Activated CD4-positive, alpha-beta T cell treated with anti-CD3 and anti-CD28 coated beads, Interleukin-2, Interleukin-6, amounts not matched to agents 100 ng/mL and 50 ng/mL, durations not matched to agents 16 hours and 8 hours (primary cell): ENCODE measurements around the gene INSYN2B.
"Not testable (repeated sequence)": the region's sequence is repeated elsewhere in the genome, so short reads cannot be mapped to it uniquely, and the experiment has no call there.

ENCODE experiments used
- DNase-seq: peaks from one replicate; pipeline ENCODE4 v3.0.0-alpha.2; 2020

Gene INSYN2B

DNA sequence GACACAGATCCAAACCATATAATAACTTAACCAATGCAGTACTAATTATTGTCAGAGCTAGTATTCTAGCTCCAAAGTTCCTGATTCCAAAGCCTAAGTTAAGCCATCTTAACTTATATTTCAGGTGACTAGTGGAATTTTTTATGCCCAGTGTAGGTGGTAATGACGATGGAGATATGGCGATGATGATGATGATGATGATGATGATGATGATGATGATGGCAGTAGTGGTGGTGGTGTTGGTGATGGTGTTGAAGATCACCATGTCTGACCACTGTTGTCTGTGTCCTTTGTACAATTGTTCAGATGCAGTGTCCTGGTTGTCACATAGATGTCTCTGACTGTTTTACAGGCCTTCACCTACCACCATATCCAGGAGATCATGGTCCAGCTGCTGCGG lies 139.9 kb downstream of the INSYN2B start:
- DNase-seq, result no peak

GRCh38 chr5:169838688-169839087 lies 141.6 kb downstream of the INSYN2B start:
- peak; percentile 59 for DNase-seq

GRCh38 chr5:169837686-169838085 lies 142.6 kb downstream of the INSYN2B start:
- no peak for DNase-seq

GRCh38 chr5:169836835-169837536 lies 143.3 kb downstream of the INSYN2B start:
- no peak for DNase-seq

DNA sequence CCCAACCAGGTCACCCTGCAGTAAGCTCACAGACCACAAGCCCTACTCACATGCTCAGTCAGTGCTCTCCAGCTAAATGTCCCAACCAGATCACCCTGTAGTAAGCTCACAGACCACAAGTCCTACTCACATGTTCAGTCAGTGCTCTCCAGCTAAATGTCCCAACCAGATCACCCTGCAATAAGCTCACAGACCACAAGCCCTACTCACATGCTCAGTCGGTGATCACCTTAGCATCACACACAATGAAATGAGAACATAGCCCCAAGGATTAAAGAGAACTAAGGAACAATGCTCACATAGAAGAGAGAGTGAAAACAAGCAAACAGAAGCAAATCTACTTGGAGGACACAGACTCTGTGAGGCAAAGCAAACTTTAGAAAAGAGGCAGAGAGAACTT lies 145.8 kb downstream of the INSYN2B start:
- DNase-seq, result not testable (repeated sequence)

GRCh38 chr5:169833681-169834292 lies 146.5 kb downstream of the INSYN2B start:
- peak; percentile 29 for DNase-seq

- DNase-seq, result no peak
Observed at GRCh38 chr5:169832845-169833244, 147.4 kb downstream of the INSYN2B start.

- no peak for DNase-seq
Observed at GRCh38 chr5:169832304-169832703, 148.0 kb downstream of the INSYN2B start.

DNA sequence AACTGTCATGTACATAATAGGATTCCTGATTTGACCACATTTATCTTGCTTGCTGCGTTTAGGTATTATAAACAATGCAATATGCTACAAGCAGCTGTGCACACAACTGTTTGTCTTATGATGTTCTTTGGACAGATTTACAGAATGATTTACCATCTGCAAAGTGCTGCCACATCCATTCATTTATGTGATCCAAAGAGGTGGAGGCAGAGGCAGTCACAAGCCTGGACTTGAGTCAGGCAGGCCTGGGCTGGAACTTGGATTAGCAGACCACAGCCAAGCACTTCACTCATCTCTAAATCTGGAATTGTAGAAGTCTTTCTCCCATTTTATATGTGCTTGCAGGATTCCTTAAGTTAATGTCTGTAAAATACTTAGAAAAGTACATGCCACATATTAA lies 149.0 kb downstream of the INSYN2B start:
- no peak for DNase-seq

DNA sequence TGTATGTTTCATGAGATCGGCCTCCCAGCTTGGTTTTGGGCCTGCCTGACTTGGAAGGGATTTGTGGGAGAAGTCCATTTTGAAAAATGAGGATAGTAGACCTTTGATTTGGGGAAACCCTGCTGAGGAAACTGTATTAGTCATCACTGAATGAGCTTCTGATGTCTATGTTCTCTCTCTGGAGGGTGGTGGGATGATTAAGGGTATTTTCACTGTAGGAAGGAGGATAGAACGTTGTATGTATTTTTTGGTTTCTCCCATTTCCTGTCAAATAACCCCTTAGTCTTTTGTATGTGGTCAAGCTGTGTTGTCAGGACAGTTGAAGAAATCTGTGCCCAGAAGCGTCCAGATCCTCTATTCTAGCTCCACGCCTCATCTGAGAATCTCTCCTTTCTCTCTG lies 151.9 kb downstream of the INSYN2B start:
- no peak for DNase-seq

GRCh38 chr5:169827769-169828168 lies 152.5 kb downstream of the INSYN2B start:
- DNase-seq, result no peak

GRCh38 chr5:169826618-169827017 lies 153.7 kb downstream of the INSYN2B start:
- DNase-seq, result no peak

DNA sequence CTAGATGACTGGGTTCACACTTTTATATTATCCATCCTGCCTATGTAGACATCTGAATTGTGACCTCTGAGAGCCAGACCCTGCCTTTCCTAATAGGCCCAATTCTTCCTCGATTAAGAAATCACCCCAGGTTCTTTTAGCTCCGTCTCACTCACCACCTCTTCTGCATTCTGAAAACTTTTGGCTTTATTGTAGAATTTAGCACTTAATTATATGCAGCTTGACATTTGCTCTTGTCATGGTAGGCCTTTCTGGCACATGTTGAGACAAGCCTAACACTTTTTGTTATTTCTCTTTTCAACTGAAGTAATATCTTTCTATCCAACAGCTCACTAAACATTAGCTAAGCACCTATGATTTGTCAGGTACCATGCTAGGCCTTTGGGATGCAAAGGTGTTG lies 163.3 kb downstream of the INSYN2B start:
- no peak for DNase-seq

DNA sequence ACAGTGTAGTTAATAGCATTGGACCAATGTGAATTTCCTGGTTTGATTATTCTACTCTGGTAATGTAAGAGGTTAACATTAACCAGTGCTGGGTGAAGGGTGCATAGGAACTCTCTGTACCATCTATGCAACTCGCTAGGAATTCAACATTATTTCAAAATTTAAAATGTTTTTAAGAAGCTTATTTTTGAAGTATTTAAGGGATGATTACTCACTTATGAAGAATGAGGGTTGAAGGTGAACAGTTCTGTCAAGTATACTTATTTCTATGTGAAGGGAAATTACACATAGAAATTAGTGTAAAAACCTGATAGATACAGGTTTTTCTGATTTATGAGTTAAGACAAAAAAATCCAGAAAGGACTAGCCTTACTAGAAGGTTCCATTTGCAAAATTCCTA lies 165.8 kb downstream of the INSYN2B start:
- no peak for DNase-seq
